Measurements from ENCODE around the gene RUNDC3A.

DNA sequence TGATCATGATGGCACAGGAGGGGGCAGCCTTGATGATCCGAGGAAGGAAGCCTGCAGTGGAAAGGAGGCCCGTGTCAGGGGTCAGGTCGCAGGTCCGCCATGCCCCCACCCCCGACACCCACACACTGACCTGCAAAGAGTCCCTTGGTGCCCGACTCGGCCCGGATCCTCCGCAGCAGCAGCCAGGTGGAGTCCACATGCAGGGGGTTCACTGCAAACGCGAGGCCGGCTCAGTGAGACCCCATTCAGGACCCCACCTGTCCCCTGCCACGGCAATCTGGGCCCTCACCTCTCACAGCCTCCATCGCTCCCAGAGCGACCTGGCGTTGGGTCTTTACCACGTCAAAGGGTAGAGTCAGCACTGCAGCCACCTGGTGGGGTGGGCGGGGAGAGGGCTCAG lies 11.7 kb downstream of the RUNDC3A start:
- TF ChIP-seq, protein P1, sequence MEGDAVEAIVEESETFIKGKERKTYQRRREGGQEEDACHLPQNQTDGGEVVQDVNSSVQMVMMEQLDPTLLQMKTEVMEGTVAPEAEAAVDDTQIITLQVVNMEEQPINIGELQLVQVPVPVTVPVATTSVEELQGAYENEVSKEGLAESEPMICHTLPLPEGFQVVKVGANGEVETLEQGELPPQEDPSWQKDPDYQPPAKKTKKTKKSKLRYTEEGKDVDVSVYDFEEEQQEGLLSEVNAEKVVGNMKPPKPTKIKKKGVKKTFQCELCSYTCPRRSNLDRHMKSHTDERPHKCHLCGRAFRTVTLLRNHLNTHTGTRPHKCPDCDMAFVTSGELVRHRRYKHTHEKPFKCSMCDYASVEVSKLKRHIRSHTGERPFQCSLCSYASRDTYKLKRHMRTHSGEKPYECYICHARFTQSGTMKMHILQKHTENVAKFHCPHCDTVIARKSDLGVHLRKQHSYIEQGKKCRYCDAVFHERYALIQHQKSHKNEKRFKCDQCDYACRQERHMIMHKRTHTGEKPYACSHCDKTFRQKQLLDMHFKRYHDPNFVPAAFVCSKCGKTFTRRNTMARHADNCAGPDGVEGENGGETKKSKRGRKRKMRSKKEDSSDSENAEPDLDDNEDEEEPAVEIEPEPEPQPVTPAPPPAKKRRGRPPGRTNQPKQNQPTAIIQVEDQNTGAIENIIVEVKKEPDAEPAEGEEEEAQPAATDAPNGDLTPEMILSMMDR (IDR thresholded peaks at IDR 0.05): no peak
- TF ChIP-seq EP300 (IDR thresholded peaks at IDR 0.05) (no peak), POLR2AphosphoS5 (IDR thresholded peaks at IDR 0.05) (no peak)
